ENCODE data around the gene IRX1. TPM values are rescaled to one million over a fixed set of nuclear protein-coding genes. Genes with fewer than 3 reads are reported as not detected.
A peak's percentile ranks its signal among the peaks of the same experiment; 100 is the strongest.

Gene IRX1
- total RNA-seq, 2 donors from 2014 or later = 0.78 TPM; not detected in 1

DNA sequence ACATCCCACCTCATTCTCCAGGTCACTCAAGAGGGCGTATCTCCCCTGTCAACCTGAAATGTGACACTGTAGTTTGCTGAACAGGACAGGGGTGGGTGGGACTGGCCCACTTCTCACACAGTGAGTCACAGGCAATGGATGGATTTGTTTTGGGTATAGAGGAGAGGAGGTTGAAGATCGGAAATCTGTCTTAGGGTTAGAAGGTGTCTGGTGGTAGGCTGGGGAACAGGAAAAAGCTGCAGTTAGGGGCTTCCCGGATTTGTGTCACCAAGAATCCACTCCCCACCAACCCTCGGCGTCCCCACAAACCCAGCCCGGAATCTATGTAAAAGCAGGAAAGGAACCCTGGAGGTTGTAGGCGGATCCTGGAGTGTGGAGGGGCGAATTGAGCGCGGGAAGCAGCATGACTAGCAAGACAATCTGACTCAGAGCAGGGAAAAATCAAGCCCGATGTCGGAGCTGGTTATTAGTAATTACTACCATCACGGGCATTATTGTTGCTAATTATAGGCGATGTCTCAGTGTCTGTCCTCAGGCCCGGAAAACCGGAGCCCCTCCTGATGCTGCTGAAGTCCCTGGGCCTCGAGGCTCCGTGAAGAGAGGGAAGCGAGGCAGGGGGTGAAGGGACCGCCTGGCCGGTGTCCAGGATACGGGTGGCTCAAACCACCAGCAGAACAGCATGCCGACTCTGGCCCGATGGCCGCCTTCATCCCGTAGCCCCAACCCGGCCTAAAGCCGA, 1.7 kb upstream of the IRX1 start:
- H3K36me3 ChIP-seq (replicated peaks in 1 of 2; ENCODE audit: insufficient read depth in 1 of 2, low read depth in 2 of 2) = no peaks in the 10 kb centered on the region
- WGBS, 2 donors = 2 to 6% methylated on average over 19 to 28 of the region's 28 CpGs
- TF ChIP-seq, protein P1, sequence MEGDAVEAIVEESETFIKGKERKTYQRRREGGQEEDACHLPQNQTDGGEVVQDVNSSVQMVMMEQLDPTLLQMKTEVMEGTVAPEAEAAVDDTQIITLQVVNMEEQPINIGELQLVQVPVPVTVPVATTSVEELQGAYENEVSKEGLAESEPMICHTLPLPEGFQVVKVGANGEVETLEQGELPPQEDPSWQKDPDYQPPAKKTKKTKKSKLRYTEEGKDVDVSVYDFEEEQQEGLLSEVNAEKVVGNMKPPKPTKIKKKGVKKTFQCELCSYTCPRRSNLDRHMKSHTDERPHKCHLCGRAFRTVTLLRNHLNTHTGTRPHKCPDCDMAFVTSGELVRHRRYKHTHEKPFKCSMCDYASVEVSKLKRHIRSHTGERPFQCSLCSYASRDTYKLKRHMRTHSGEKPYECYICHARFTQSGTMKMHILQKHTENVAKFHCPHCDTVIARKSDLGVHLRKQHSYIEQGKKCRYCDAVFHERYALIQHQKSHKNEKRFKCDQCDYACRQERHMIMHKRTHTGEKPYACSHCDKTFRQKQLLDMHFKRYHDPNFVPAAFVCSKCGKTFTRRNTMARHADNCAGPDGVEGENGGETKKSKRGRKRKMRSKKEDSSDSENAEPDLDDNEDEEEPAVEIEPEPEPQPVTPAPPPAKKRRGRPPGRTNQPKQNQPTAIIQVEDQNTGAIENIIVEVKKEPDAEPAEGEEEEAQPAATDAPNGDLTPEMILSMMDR (IDR thresholded peaks at IDR 0.05) = no peak
- TF ChIP-seq POLR2A (IDR thresholded peaks at IDR 0.05) = no peak
- no peaks in the 10 kb centered on the region for H3K9me3 ChIP-seq
- no peak for ATAC-seq
- no peak overlapping the region for H3K4me3 ChIP-seq
- no peak for DNase-seq
- H3K27me3 ChIP-seq = peaks cover 0 to 21% of the 10 kb centered on the region in 2 donors
- intact Hi-C loops (cut with DNase I) = no loop called here
- H3K4me1 ChIP-seq = peaks cover 32% of the 10 kb centered on the region
- no peak overlapping the region for H3K27ac ChIP-seq

DNA sequence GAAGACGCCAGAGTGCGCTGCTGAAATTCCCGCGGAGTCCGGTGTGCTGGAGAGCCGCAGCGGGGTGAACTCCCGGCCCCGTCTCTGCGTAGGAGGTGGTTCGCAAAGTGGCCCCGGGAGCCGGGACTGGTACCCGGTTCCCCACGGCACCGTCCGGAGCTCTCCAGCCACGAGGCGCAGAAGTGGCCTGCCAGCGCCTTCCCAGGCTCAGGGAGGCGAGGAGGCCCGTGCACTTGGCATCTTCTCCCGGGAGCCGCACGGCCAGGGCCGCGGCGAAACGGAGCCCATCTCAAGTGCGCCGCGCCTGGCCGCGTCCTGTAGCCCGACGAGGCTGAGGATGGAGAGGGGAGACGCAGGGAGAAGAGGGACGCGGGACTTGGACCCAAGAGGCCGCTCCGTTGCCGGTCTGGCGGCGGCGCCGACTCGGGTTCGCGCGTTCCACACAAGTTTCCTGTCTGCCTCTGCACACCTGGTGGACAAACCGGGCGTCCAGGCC, 1.1 kb upstream of the IRX1 start:
- Histone ChIP-seq H3K27me3 (peaks cover 0 to 26% of the 10 kb centered on the region in 2 donors), H3K4me1 (peaks cover 32% of the 10 kb centered on the region), H3K27ac (no peak overlapping the region), H3K4me3 (no peak overlapping the region), H3K36me3 (replicated peaks in 1 of 2; ENCODE audit: insufficient read depth in 1 of 2, low read depth in 2 of 2) (no peaks in the 10 kb centered on the region), H3K9me3 (no peaks in the 10 kb centered on the region)
- peak; percentile 24 for ATAC-seq
- DNase-seq = no peak
- no peak for TF ChIP-seq POLR2A (IDR thresholded peaks at IDR 0.05)
- TF ChIP-seq, protein P1 (IDR thresholded peaks at IDR 0.05) = no peak
- intact Hi-C loops (cut with DNase I) = no loop called here
- WGBS, 2 donors = 0 to 1% methylated on average over 6 to 52 of the region's 52 CpGs

- TF ChIP-seq, protein P1 (IDR thresholded peaks at IDR 0.05) = no peak
- no peak for TF ChIP-seq POLR2A (IDR thresholded peaks at IDR 0.05)
- Histone ChIP-seq H3K27ac (no peak overlapping the region), H3K4me3 (no peak overlapping the region), H3K36me3 (replicated peaks in 1 of 2; ENCODE audit: insufficient read depth in 1 of 2, low read depth in 2 of 2) (no peaks in the 10 kb centered on the region), H3K4me1 (peaks cover 35% of the 10 kb centered on the region), H3K27me3 (peaks cover 0 to 34% of the 10 kb centered on the region in 2 donors), H3K9me3 (no peaks in the 10 kb centered on the region)
- WGBS, 2 donors = 1 to 4% methylated on average over 12 to 63 of the region's 63 CpGs
- no peak for ATAC-seq
- intact Hi-C loops (cut with DNase I) = no loop called here
- DNase-seq = no peak
Observed at GRCh38 chr5:3596261-3596825, 711 bp downstream of the IRX1 start.

DNA sequence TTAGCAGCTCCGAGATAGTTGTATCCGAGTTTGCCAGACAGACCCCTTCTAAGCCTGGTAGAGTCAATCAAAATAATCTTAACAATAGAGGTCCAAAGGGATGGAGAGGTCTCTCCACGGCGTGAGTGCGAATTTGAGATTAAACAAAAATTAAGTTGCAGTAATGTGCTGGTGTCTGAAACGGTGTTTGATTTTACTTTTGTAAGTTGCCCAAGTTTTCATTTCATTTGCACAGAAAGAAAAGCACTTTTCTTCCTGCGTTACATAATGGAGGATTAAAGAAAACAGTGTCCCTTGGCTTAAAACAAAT, 1.2 kb downstream of the IRX1 start:
- no peak overlapping the region for H3K4me3 ChIP-seq
- WGBS, 2 donors = 6 to 12% methylated on average over 7 of the region's 7 CpGs

More for the DNA sequence above, 1.2 kb downstream of the IRX1 start:
- no peak overlapping the region for H3K27ac ChIP-seq
- no peaks in the 10 kb centered on the region for H3K9me3 ChIP-seq
- ATAC-seq = no peak
- peaks cover 0 to 36% of the 10 kb centered on the region in 2 donors for H3K27me3 ChIP-seq
- peaks cover 38% of the 10 kb centered on the region for H3K4me1 ChIP-seq
- no peak for TF ChIP-seq POLR2A (IDR thresholded peaks at IDR 0.05)
- TF ChIP-seq, protein P1 (IDR thresholded peaks at IDR 0.05) = no peak
- intact Hi-C loops (cut with DNase I) = no loop called here
- no peaks in the 10 kb centered on the region for H3K36me3 ChIP-seq (replicated peaks in 1 of 2; ENCODE audit: insufficient read depth in 1 of 2, low read depth in 2 of 2)
- DNase-seq = no peak

All from body of pancreas (tissue), 4 donors.